Measurements from ENCODE around the gene ADGRL3. TPM values are rescaled to one million over a fixed set of nuclear protein-coding genes. Genes with fewer than 3 reads are reported as not detected.
"Not testable (repeated sequence)": the region's sequence is repeated elsewhere in the genome, so short reads cannot be mapped to it uniquely, and the experiment has no call there.

ADGRL3 gene
- total RNA-seq, 4 donors from 2014 or later, result 2.2 to 10.0 (median 4.6) TPM

GRCh38 chr4:61959087-61959486 lies 759.0 kb downstream of the ADGRL3 start:
- Histone ChIP-seq H3K9me3 (no peaks in the 10 kb centered on the region), H3K4me1 (no peaks in the 10 kb centered on the region), H3K36me3 (no peaks in the 10 kb centered on the region), H3K4me3 (no peak overlapping the region), H3K27ac (no peak overlapping the region), H3K27me3 (no peaks in the 10 kb centered on the region)
- in situ Hi-C loops (cut with MboI; ENCODE audit: low pct_ligation_motif_present in 1 of 4, low pct_unique_long_range_greater_than_20kb in 1 of 4, low sequenced_read_pairs in 3 of 4), result no loop called here
- WGBS, 2 donors (ENCODE audit: low coverage in 1 of 2), result 92 to 100% methylated on average over 1 of the region's 1 CpG
- no peak for DNase-seq
- TF ChIP-seq EP300 (IDR thresholded peaks at IDR 0.05; ENCODE audit: low read depth), result no peak
- no peak for TF ChIP-seq POLR2A (IDR thresholded peaks at IDR 0.05)
- TF ChIP-seq POLR2AphosphoS5 (IDR thresholded peaks at IDR 0.05), result no peak
- intact Hi-C loops (cut with DNase I; ENCODE audit: low total_unique reads), result no loop called here

- Histone ChIP-seq H3K9me3 (no peaks in the 10 kb centered on the region), H3K27ac (no peak overlapping the region), H3K27me3 (no peaks in the 10 kb centered on the region), H3K36me3 (no peaks in the 10 kb centered on the region), H3K4me1 (no peaks in the 10 kb centered on the region), H3K4me3 (no peak overlapping the region)
- TF ChIP-seq CTCF (IDR thresholded peaks at IDR 0.05), result no peak
- TF ChIP-seq EP300 (IDR thresholded peaks at IDR 0.05; ENCODE audit: low read depth), result no peak
- no peak for TF ChIP-seq POLR2AphosphoS5 (IDR thresholded peaks at IDR 0.05)
- no peak for TF ChIP-seq POLR2A (IDR thresholded peaks at IDR 0.05)
- WGBS, 2 donors (ENCODE audit: low coverage in 1 of 2), result 73 to 91% methylated on average over 3 to 4 of the region's 4 CpGs
- in situ Hi-C loops (cut with MboI; ENCODE audit: low pct_ligation_motif_present in 1 of 4, low pct_unique_long_range_greater_than_20kb in 1 of 4, low sequenced_read_pairs in 3 of 4) (no loop called here), intact Hi-C loops (cut with DNase I; ENCODE audit: low total_unique reads) (no loop called here)
- no peak for DNase-seq
These were observed 784.3 kb downstream of the ADGRL3 start for GRCh38 chr4:61984260-61984909.

GRCh38 chr4:61985426-61985825 lies 785.3 kb downstream of the ADGRL3 start:
- no peak for TF ChIP-seq EP300 (IDR thresholded peaks at IDR 0.05; ENCODE audit: low read depth)
- TF ChIP-seq POLR2A (IDR thresholded peaks at IDR 0.05), result no peak
- no peak for TF ChIP-seq POLR2AphosphoS5 (IDR thresholded peaks at IDR 0.05)
- TF ChIP-seq CTCF (IDR thresholded peaks at IDR 0.05), result no peak
- Histone ChIP-seq H3K4me3 (no peak overlapping the region), H3K4me1 (no peaks in the 10 kb centered on the region), H3K27me3 (no peaks in the 10 kb centered on the region), H3K36me3 (no peaks in the 10 kb centered on the region), H3K9me3 (no peaks in the 10 kb centered on the region), H3K27ac (no peak overlapping the region)
- no peak for DNase-seq
- 66 to 77% methylated on average over 4 of the region's 4 CpGs for WGBS, 2 donors (ENCODE audit: low coverage in 1 of 2)
- intact Hi-C loops (cut with DNase I; ENCODE audit: low total_unique reads), result no loop called here
- in situ Hi-C loops (cut with MboI; ENCODE audit: low pct_ligation_motif_present in 1 of 4, low pct_unique_long_range_greater_than_20kb in 1 of 4, low sequenced_read_pairs in 3 of 4), result no loop called here

- DNase-seq; intact Hi-C loops (cut with DNase I; ENCODE audit: low total_unique reads); H3K27me3 ChIP-seq; in situ Hi-C loops (cut with MboI; ENCODE audit: low pct_ligation_motif_present in 1 of 4, low pct_unique_long_range_greater_than_20kb in 1 of 4, low sequenced_read_pairs in 3 of 4); H3K4me3 ChIP-seq; H3K36me3 ChIP-seq; H3K9me3 ChIP-seq; H3K27ac ChIP-seq; H3K4me1 ChIP-seq: not testable (repeated sequence)
- WGBS, 2 donors (ENCODE audit: low coverage in 1 of 2), result 89 to 90% methylated on average over 4 to 7 of the region's 7 CpGs
These were observed 786.8 kb downstream of the ADGRL3 start for GRCh38 chr4:61986929-61987328.

- no peak overlapping the region for H3K4me3 ChIP-seq
- in situ Hi-C loops (cut with MboI; ENCODE audit: low pct_ligation_motif_present in 1 of 4, low pct_unique_long_range_greater_than_20kb in 1 of 4, low sequenced_read_pairs in 3 of 4) (no loop called here), intact Hi-C loops (cut with DNase I; ENCODE audit: low total_unique reads) (loop anchor here (5.0 kb wide), 1 partner anchor 1545 kb away; no protein-coding TSS in a partner anchor)
- H3K36me3 ChIP-seq, result no peaks in the 10 kb centered on the region
- WGBS, 2 donors (ENCODE audit: low coverage in 1 of 2), result 48 to 70% methylated on average over 2 of the region's 2 CpGs
- no peaks in the 10 kb centered on the region for H3K9me3 ChIP-seq
- H3K27me3 ChIP-seq, result no peaks in the 10 kb centered on the region
- DNase-seq, result no peak
- TF ChIP-seq EP300 (IDR thresholded peaks at IDR 0.05; ENCODE audit: low read depth) (no peak), CTCF (IDR thresholded peaks at IDR 0.05) (no peak), POLR2AphosphoS5 (IDR thresholded peaks at IDR 0.05) (no peak), POLR2A (IDR thresholded peaks at IDR 0.05) (no peak)
- H3K4me1 ChIP-seq, result no peaks in the 10 kb centered on the region
- H3K27ac ChIP-seq, result no peak overlapping the region
These were observed 792.2 kb downstream of the ADGRL3 start for GRCh38 chr4:61992351-61992750.

All from transverse colon (tissue), 4 donors.